Inflammatory macrophage (primary cell): Measurements from ENCODE around the gene GIMAP4.
"Not testable (repeated sequence)": the region's sequence is repeated elsewhere in the genome, so short reads cannot be mapped to it uniquely, and the experiment has no call there.

Source experiments
- DNase-seq, 2 donors: peaks; one replicate each; pipeline ENCODE4 v3.0.0-alpha.2; 2020 to 2022

The GIMAP4 gene

DNA sequence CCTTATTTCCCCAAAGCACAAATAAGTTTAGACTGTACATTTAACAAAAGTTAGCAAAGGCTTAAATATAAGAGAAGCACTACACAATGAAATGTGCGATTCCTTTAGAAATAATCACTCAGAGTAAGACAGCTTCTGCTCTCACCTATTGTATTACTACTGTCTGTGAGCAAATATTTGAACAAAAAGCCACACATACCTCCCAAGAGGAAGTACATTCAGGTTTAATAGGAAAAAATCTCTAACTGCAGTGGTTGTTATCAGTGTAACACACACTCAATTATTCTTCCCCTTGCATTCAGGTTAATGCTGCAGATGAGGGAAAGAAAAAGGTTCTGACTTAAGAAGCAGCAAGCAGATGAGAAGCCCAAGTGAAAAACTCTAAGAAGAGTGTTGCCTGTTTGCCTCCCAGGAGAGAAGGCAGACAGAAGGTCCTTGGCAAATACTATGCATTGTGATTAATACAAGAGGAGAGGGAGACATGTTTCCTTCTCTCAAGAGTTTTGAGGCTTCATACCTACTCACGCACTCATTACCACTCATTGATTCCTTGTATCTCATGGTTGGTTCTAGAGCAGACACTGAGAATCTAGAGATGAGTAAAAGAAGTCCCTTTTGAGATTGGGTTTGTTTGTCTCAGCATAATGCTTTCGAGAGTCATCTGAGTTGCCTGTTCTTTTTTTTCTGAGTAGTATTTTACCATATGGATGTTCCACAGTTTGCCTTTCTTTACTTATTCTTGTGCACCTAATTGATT lies 13.6 kb downstream of the GIMAP4 start:
- no peak for DNase-seq

GRCh38 chr7:150585199-150585598 lies 18.0 kb downstream of the GIMAP4 start:
- no peak for DNase-seq

DNA sequence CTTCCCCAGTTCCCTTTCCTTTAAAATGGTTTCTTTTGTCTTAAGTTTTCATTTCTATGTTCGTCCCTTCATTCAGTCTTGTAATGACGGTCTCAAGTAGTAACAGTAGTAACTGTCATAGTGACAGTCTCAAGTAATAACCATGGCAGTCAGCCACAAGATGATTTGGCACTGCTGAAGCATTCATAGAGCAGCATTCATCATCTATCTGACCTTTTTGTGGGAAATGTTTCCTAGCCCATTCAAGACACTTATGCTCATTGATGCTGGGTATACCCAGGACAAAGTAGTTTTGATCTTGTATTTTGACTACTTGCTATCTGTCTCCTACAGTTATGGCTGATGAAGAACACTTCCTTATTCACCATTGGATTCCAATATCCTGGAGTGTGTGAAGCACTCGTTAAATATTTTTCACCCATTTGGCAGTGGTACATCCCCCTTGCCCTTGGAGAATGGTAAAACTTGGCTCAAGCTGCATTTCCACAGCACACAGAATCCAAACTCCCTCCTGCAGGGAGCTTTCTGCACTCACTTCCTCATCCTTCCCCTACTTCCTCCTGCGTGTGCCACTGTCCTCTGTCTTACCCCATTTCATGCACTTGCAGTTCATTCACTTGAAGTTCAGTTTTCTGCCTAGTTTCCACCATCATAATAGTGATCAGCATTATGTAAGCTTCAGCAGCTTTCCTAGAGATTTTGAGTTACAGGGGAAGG lies 19.0 kb downstream of the GIMAP4 start:
- DNase-seq, result peak; percentile 70 to 85

DNA sequence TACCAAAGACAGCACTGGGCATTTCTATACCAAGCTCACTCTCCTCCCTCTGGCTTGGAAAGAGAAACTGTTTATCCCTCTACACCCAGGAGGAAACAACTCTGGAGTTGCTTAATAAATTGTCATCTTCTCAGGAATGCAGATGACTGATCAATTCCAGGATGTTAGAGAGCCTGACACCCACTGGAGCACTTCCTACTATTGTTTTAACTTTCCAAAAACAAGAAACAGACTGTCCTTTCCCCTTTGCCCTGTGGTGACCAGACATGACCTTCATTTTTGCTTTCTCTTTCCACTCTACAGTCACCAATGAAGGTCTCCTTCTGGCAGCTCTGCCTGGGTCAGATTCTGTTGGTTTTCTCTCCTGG lies 19.6 kb downstream of the GIMAP4 start:
- peak; percentile 57 to 83 for DNase-seq

- DNase-seq, result no peak
Observed at GRCh38 chr7:150587551-150587950, 20.4 kb downstream of the GIMAP4 start.

DNA sequence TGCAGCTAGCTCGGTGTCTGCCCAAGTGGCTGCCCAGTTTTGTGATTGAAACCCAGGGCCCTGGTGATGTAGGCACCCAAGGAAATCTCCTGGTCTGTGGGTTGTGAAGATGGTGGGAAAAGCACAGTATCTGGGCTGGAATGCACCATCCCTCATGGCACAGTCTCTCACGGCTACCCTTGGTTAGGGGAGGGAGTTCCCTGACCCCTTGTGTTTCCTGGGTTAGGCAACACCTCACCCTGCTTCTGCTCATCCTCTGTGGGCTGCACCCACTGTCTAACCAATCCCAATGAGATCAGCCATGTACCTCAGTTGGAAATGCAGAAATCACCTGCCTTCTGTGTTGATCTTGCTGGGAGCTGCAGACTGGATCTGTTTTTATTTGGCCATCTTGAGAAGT lies 27.6 kb downstream of the GIMAP4 start:
- no peak for DNase-seq

- DNase-seq, result no peak
Observed at GRCh38 chr7:150595361-150595760, 28.2 kb downstream of the GIMAP4 start.

DNA sequence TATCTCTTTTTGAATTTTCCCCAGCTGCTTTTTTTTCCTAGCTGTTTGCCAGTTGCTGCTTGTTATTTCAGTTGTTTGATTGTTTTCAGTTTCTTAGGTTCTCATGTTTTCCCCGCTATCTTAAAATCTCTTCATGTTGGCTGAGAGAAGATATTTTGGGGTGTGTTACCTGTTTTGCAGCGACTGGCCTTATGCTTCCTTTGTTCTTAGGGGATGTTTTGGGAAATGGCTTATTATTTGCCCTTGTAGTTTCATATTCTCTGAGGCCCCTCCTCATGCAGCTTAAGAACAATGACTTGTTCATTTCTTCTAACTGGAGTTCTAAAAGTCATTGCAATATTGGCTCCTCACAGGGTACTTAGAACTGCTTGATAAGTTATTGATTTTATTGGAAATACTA lies 36.4 kb downstream of the GIMAP4 start:
- DNase-seq, result not testable (repeated sequence)

DNA sequence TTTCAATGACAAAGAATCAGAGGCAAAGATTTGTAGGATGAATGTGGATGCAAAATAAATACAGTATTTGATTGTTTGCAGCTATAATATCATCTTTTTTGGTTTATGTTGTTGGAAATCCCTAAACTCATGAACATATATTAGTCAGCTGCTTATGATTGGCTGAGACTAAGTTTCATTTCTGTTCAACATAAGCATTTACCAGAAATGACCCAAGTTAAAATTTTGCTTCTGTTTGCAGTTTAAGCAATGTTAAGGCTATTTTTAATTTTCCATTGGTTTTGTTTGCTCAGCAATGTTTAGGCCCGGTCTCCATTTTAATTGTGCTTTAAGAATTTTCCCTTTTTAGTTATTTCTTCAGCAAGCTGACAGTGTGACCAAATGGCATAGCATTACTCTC lies 43.0 kb downstream of the GIMAP4 start:
- no peak for DNase-seq

DNA sequence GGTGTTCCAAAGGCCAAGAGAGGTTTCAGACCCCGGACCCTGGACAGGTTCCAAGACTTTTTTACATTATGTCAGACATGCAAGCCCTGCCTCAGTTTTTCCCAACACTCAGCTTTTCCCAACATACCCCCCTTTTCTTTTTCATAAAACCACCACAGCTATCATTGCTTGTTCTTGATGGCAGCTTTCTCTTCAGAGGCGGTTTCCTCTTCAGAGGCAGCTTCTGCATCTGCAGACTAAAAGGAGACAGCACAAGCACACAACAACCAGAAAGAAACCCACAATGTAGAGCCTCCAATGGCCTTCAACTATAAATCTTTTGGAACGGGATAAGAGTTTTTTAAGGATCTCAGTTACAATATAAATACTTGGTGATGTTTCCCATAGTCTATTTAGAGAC lies 45.7 kb downstream of the GIMAP4 start:
- DNase-seq, result no peak

- no peak for DNase-seq
Observed at GRCh38 chr7:150613880-150614279, 46.7 kb downstream of the GIMAP4 start.

DNA sequence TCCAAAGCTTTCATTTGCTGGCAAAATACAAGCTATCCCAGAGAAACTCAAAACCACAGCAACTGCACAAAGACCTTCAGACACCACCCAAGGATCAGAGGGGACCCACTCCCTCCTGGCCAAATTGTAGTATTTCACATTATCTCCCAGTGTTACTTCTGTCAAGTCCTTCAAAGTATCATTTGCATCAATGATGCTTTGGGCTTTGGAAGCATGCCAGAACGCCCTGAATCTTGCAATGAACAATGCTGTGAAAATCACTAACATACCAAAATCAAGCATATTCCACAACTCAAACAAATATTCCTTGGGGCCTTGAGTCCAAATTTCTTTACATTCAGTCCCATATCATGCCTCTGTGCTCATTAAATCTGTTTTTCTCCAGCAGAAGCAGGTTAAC lies 47.2 kb downstream of the GIMAP4 start:
- DNase-seq, result not testable (repeated sequence)

GRCh38 chr7:150615221-150615755 lies 48.1 kb downstream of the GIMAP4 start:
- not testable (repeated sequence) for DNase-seq

- no peak for DNase-seq
Observed at GRCh38 chr7:150620061-150620460, 52.9 kb downstream of the GIMAP4 start.

DNA sequence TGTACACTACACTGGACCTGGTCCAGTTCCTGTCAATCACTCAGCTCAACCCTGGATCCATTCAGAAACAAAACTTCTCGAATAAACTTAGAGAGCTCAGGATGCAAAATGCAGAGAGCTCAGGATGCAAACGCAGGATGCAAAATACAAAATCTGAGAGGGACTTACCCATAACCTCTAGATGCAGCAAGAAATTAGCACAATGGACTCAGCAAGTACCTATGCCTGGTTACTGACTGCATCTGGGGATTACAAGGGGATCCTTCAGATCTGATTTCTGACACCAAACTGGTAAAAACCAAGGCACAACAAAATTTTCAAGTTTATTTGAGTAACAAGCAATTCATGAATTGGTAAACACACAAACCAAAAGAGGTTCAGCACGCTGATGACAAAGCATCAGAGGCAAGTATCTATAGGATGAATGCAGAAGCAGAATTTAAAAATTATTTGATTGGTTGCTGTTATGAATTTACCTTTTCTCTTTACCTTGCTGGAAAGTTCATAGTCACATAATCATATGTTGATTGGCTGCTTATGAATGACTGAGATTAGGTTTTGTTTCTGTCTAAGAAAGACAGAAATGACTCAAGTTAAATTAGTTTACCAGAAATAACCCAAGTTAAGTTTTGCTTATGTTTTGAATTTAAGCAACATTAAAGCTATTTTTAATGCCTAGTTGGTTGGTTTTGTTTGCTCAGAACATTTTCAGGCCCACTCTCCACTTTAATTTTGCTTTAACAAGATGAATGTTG lies 53.6 kb downstream of the GIMAP4 start:
- DNase-seq, result no peak

DNA sequence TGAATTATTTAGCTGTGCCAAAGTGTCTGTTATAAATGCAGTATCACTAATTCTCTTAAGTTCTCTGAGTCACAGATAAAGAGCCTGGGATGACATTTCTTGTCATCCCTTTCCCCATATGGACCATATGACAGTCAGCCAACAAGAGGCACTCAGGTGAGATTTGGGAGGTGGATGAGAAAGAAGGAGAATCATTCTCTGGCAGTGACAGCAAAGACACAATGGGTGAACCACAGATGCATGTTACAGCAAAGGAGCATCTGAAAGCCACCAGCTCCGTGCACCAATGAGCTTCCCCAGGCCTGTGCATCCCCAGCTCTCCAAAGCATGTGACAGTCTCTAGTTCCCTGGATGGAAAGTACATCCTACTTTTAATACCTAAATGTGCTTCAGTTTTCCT lies 54.2 kb downstream of the GIMAP4 start:
- no peak for DNase-seq
